ENCODE data around the gene ILDR2.

The ILDR2 gene

GRCh38 chr1:166918088-166918955 lies 57.0 kb downstream of the ILDR2 start:
- TF ChIP-seq CTCF (IDR thresholded peaks at IDR 0.05) = no peak

GRCh38 chr1:166915941-166916340 lies 59.4 kb downstream of the ILDR2 start:
- TF ChIP-seq CTCF (IDR thresholded peaks at IDR 0.05) = no peak

GRCh38 chr1:166915042-166915441 lies 60.3 kb downstream of the ILDR2 start:
- no peak for TF ChIP-seq CTCF (IDR thresholded peaks at IDR 0.05)

GRCh38 chr1:166914111-166914510 lies 61.2 kb downstream of the ILDR2 start:
- no peak for TF ChIP-seq CTCF (IDR thresholded peaks at IDR 0.05)

GRCh38 chr1:166911624-166912023 lies 63.7 kb downstream of the ILDR2 start:
- no peak for TF ChIP-seq CTCF (IDR thresholded peaks at IDR 0.05)

- peak; percentile 92 for TF ChIP-seq CTCF (IDR thresholded peaks at IDR 0.05)
These were observed 64.8 kb downstream of the ILDR2 start for GRCh38 chr1:166910396-166910994.

- no peak for TF ChIP-seq CTCF (IDR thresholded peaks at IDR 0.05)
These were observed 66.4 kb downstream of the ILDR2 start for GRCh38 chr1:166908942-166909341.

Measured in LNCAP (cell line).